HepG2 (cell line): ENCODE results near the gene C1QTNF12. TPM values are rescaled to one million over a fixed set of nuclear protein-coding genes. Genes with fewer than 3 reads are reported as not detected.

Source experiments
- ATAC-seq: fragments of 200-7000 bp; cut with Tn5 transposase; 3 replicates; pipeline ENCODE4 v1.9.1; 2020; ENCODE audit warnings: mild to moderate bottlenecking, moderate library complexity
- BruUV-seq: library from RNA; stranded (reverse); fragments of 400-500 nt; replicated peaks from 2 replicates; lab custom pipeline; 2021; lab: Mats Ljungman, UMichigan
- CTCF ChIA-PET: fragments of 300-600 bp; formaldehyde crosslinking; extraction: SDS; loops from one replicate; lab custom pipeline; 2021; ENCODE audit warnings: low total read pairs, inconsistent platforms, low intra/inter-chr PET ratio; lab: Yijun Ruan, JAX
- POLR2A ChIA-PET: fragments of 350-600 bp; sonication (Branson Sonifier 250); formaldehyde crosslinking; loops from one replicate; lab custom pipeline; 2020; ENCODE audit warnings: antibody characterized with exemption, inconsistent platforms; lab: Yijun Ruan, JAX
- DNase-seq: peaks from one replicate; pipeline ENCODE4 v3.0.0-alpha.2; 2015; ENCODE audit warnings: low spot score
- FAIRE-seq: peaks from 3 replicates; lab custom pipeline; 2011; peaks lifted over from hg19 to GRCh38; lab: Jason Lieb, UNC
- H2AFZ ChIP-seq: one replicate; pipeline ENCODE4 v1.6.1; 2011; ENCODE audit warnings: low read length, inconsistent platforms
- H3K27ac ChIP-seq: fragments of 300-600 bp; 3 replicates; pipeline ENCODE4 v1.8.0; 2011; ENCODE audit warnings: mixed run types, mild to moderate bottlenecking, mixed read lengths, low read length, inconsistent platforms; ENCODE audit not compliant: insufficient read depth; ENCODE audit errors: extremely low read length
- H3K27me3 ChIP-seq, 2 experiments: fragments of 200-600 bp in 1 of 2; 2 replicates in 1 of 2; 3 replicates in 1 of 2; pipeline versions ENCODE4 v1.6.0 to v1.8.0; 2011; ENCODE audit warnings: low read length in 2 of 2, mild to moderate bottlenecking in 2 of 2, moderate library complexity in 2 of 2, inconsistent platforms in 1 of 2; ENCODE audit not compliant: insufficient read depth in 2 of 2, control insufficient read depth in 1 of 2
- H3K36me3 ChIP-seq, 2 experiments: fragments of 200-600 bp in 1 of 2; replicated peaks in 1 of 2; 2 replicates in 1 of 2; 3 replicates in 1 of 2; pipeline versions ENCODE4 v1.5.1 to v1.8.0; 2011; ENCODE audit warnings: low read length in 2 of 2, inconsistent platforms in 1 of 2; ENCODE audit not compliant: insufficient read depth in 2 of 2, control insufficient read depth in 1 of 2
- H3K4me1 ChIP-seq: 2 replicates; pipeline ENCODE4 v1.5.1; 2012; ENCODE audit warnings: low read length, inconsistent platforms; ENCODE audit not compliant: insufficient read depth
- H3K4me2 ChIP-seq: 2 replicates; pipeline ENCODE4 v1.6.0; 2011; ENCODE audit warnings: low read depth, low read length, inconsistent platforms
- H3K4me3 ChIP-seq, 3 experiments: fragments of 200-600 bp in 1 of 3; sonication (generic), shearing (Covaris generic) in 1 of 3; replicated peaks in 1 of 3; 2 replicates each; pipeline ENCODE4 v1.5.1; 2011 to 2016; ENCODE audit warnings: low read length in 3 of 3, inconsistent platforms in 2 of 3, low read depth in 2 of 3, mild to moderate bottlenecking in 2 of 3, control low read depth in 1 of 3, mixed read lengths in 1 of 3; ENCODE audit not compliant: insufficient read depth in 1 of 3
- H3K79me2 ChIP-seq: one replicate; pipeline ENCODE4 v1.6.1; 2011; ENCODE audit warnings: low read length, inconsistent platforms; ENCODE audit not compliant: insufficient read depth
- H3K9ac ChIP-seq: 2 replicates; pipeline ENCODE4 v1.6.0; 2011; ENCODE audit warnings: mild to moderate bottlenecking, low read depth, low read length, inconsistent platforms; ENCODE audit not compliant: insufficient read depth
- H3K9me3 ChIP-seq: 2 replicates; pipeline ENCODE4 v1.5.1; 2012; ENCODE audit warnings: mild to moderate bottlenecking, low read length
- H4K20me1 ChIP-seq: 2 replicates; pipeline ENCODE4 v1.6.0; 2011; ENCODE audit warnings: inconsistent platforms, mild to moderate bottlenecking, low read length, moderate library complexity; ENCODE audit not compliant: insufficient read depth
- ARNT ChIP-seq: fragments of 450-650 bp; IDR thresholded peaks from 2 replicates; pipeline ENCODE4 v1.6.1; 2017
- GATAD1 ChIP-seq: IDR thresholded peaks from 2 replicates; pipeline ENCODE4 v1.6.1; 2016; ENCODE audit warnings: missing genetic modification reagents, missing compliant biosample characterization
- NFKB2 ChIP-seq: sonication (generic); formaldehyde crosslinking; IDR thresholded peaks from 2 replicates; pipeline ENCODE4 v1.4.0; 2020; ENCODE audit warnings: missing genetic modification reagents, borderline replicate concordance
- PCBP1 ChIP-seq: fragments of 200-400 bp; formaldehyde crosslinking; IDR thresholded peaks from 2 replicates; pipeline ENCODE4 v1.6.1; 2017; ENCODE audit warnings: mild to moderate bottlenecking, low read depth, low read length, borderline replicate concordance
- TMF1 ChIP-seq: sonication (generic); formaldehyde crosslinking; IDR thresholded peaks from 2 replicates; pipeline ENCODE4 v1.8.1; 2022; ENCODE audit warnings: low read depth, missing genetic modification reagents
- TOPORS ChIP-seq: sonication (generic); formaldehyde crosslinking; IDR thresholded peaks from 2 replicates; pipeline ENCODE4 v1.8.0; 2023; ENCODE audit warnings: mild to moderate bottlenecking, missing genetic modification reagents
- ZNF296 ChIP-seq: sonication (generic); formaldehyde crosslinking; conservative IDR thresholded peaks from 2 replicates; pipeline ENCODE4 v1.5.0; 2020; ENCODE audit warnings: mild to moderate bottlenecking, missing genetic modification reagents
- ZNF580 ChIP-seq: IDR thresholded peaks from 2 replicates; pipeline ENCODE4 v1.6.1; 2016; ENCODE audit warnings: low read depth, borderline replicate concordance
- ZNF670 ChIP-seq: sonication (generic); formaldehyde crosslinking; IDR thresholded peaks from 2 replicates; pipeline ENCODE4 v1.8.0; 2022; ENCODE audit warnings: mild to moderate bottlenecking, missing genetic modification reagents, borderline replicate concordance
- ZNF773 ChIP-seq: sonication (generic); formaldehyde crosslinking; IDR thresholded peaks from 2 replicates; pipeline ENCODE4 v1.4.0; 2020; ENCODE audit warnings: missing genetic modification reagents, borderline replicate concordance
- WGBS: methylation state at CpG from one replicate; pipeline ENCODE4 v1.1.6; 2017; ENCODE audit warnings: low lambda C conversion rate; 5-methylcytosine and 5-hydroxymethylcytosine counted together
- in situ Hi-C: cut with HindIII; loops from 2 replicates; pipeline ENCODE4 v1.10.0; 2017; ENCODE audit warnings: low pct_unique_long_range_greater_than_20kb; ENCODE audit not compliant: extremely low pct_ligation_motif_present
- intact Hi-C: fragments of 100-400 bp; cut with micrococcal nuclease; formaldehyde crosslinking; loops from one replicate; pipeline ENCODE4 v1.10.0; 2022; ENCODE audit not compliant: unreplicated experiment
- polyA plus RNA-seq, 8 experiments: library from polyadenylated mRNA; depleted of rRNA in 3 of 8; stranded (reverse) in 7 of 8; unstranded in 1 of 8; fragments of >200 nt; fragmentation: Illumina TruSeq in 4 of 8; extraction: Trizol in 4 of 8; gene quantifications; 2 replicates each; pipeline versions ENCODE4 v1.2.1 to v1.2.3, GENCODE V29; 2011 to 2016; ENCODE audit warnings: low read depth in 4 of 8, missing spikeins in 1 of 8, mixed read lengths in 1 of 8; ENCODE audit not compliant: insufficient read depth in 1 of 8
- total RNA-seq, 5 experiments: library from RNA; depleted of rRNA; stranded (reverse); fragments of >200 nt; fragmentation: Illumina TruSeq; extraction: Trizol; gene quantifications; 2 replicates each; pipeline ENCODE4 v1.2.3, GENCODE V29; 2016; ENCODE audit warnings: low read depth in 1 of 5
- TF ChIP-seq, protein P1 (sequence below): sonication (generic); formaldehyde crosslinking; IDR thresholded peaks from 2 replicates; pipeline ENCODE4 v1.4.0; 2020; ENCODE audit warnings: missing genetic modification reagents

Gene C1QTNF12
- total and polyA plus RNA-seq, 2 of the 13 experiments (the other 11 are each of a cell fraction or from before 2014, with no cell fraction given), result 0.18 to 0.64 TPM

- H4K20me1 ChIP-seq, result no peaks in the 10 kb centered on the region
- FAIRE-seq (no peak), DNase-seq (no peak), ATAC-seq (no peak)
- intact Hi-C loops, result no loop called here
- peaks cover 18 to 66% of the 10 kb centered on the region in 2 experiments; a peak in 4 of 5 replicates for H3K36me3 ChIP-seq
- H3K9me3 ChIP-seq, result no peaks in the 10 kb centered on the region
- 97% methylated on average over 16 of the region's 16 CpGs for WGBS
- no peaks in the 10 kb centered on the region for H3K4me1 ChIP-seq
- no TSS peak for BruUV-seq
- H3K4me3 ChIP-seq, result no peak overlapping the region
- TF ChIP-seq ZNF773 (no peak), ZNF670 (CRISPR knock-in tag) (no peak), ZNF580 (CRISPR knock-in tag) (no peak), NFKB2 (CRISPR knock-in tag) (no peak), TOPORS (CRISPR knock-in tag) (no peak), ZNF296 (CRISPR knock-in tag) (no peak), GATAD1 (CRISPR knock-in tag) (no peak), PCBP1 (no peak), ARNT (no peak), TMF1 (CRISPR knock-in tag) (no peak)
- TF ChIP-seq, protein P1, sequence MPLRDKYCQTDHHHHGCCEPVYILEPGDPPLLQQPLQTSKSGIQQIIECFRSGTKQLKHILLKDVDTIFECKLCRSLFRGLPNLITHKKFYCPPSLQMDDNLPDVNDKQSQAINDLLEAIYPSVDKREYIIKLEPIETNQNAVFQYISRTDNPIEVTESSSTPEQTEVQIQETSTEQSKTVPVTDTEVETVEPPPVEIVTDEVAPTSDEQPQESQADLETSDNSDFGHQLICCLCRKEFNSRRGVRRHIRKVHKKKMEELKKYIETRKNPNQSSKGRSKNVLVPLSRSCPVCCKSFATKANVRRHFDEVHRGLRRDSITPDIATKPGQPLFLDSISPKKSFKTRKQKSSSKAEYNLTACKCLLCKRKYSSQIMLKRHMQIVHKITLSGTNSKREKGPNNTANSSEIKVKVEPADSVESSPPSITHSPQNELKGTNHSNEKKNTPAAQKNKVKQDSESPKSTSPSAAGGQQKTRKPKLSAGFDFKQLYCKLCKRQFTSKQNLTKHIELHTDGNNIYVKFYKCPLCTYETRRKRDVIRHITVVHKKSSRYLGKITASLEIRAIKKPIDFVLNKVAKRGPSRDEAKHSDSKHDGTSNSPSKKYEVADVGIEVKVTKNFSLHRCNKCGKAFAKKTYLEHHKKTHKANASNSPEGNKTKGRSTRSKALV (CRISPR knock-in tag), result no peak
- no peaks in the 10 kb centered on the region for H3K79me2 ChIP-seq
- no peak overlapping the region for H2AFZ ChIP-seq
- H3K27me3 ChIP-seq, result no peaks in the 10 kb centered on the region
- in situ Hi-C loops, result no loop called here
- ChIA-PET CTCF (no interaction called here), POLR2A (interaction anchor here (0.6 to 1.1 kb wide), 2 partner anchors 13 to 40 kb away, joined by 3 to 4 read pairs; partner anchors contain the start of gene UBE2J2)
- H3K4me2 ChIP-seq, result no peak overlapping the region
- H3K27ac ChIP-seq, result no peak overlapping the region
- no peak overlapping the region for H3K9ac ChIP-seq
These were observed 14.5 kb upstream of the C1QTNF12 start for GRCh38 chr1:1260843-1261560.
